Nephron progenitor cell (in vitro differentiated cells): Measurements from ENCODE around the gene NUP93.

ENCODE experiments used
- DNase-seq: peaks from one replicate; pipeline ENCODE4 v3.0.0; 2021
- H3K27ac Mint-ChIP-seq: 2 replicates; pipeline ENCODE4 v1.8.0; 2021; ENCODE audit warnings: mild to moderate bottlenecking, moderate library complexity, mixed read lengths
- H3K27me3 Mint-ChIP-seq: 2 replicates; pipeline ENCODE4 v1.8.0; 2021; ENCODE audit warnings: mild to moderate bottlenecking, low read depth, mixed read lengths; ENCODE audit not compliant: poor library complexity
- H3K36me3 Mint-ChIP-seq: 2 replicates; pipeline ENCODE4 v1.8.0; 2021; ENCODE audit warnings: low read depth, mixed read lengths
- H3K4me1 Mint-ChIP-seq: 2 replicates; pipeline ENCODE4 v1.8.0; 2021; ENCODE audit warnings: mixed read lengths
- H3K4me3 Mint-ChIP-seq: 2 replicates; pipeline ENCODE4 v1.8.0; 2021; ENCODE audit warnings: mild to moderate bottlenecking, moderate library complexity, mixed read lengths
- H3K9me3 Mint-ChIP-seq: 2 replicates; pipeline ENCODE4 v1.8.0; 2021; ENCODE audit warnings: mild to moderate bottlenecking, moderate library complexity, mixed read lengths
- CTCF ChIP-seq: fragments of 200-600 bp; sonication (generic); IDR thresholded peaks from 2 replicates; pipeline ENCODE4 v1.5.0; 2021; ENCODE audit warnings: antibody characterized with exemption

Gene NUP93

GRCh38 chr16:56708525-56709442, 21.1 kb upstream of the NUP93 start:
- Mint-ChIP-seq H3K27ac (no peak overlapping the region), H3K36me3 (no peaks in the 10 kb centered on the region), H3K4me3 (no peak overlapping the region), H3K4me1 (no peaks in the 10 kb centered on the region), H3K27me3 (peaks cover 53% of the 10 kb centered on the region), H3K9me3 (peaks cover 5% of the 10 kb centered on the region)
- DNase-seq: no peak
- TF ChIP-seq CTCF: no peak

- TF ChIP-seq CTCF: no peak
- no peaks in the 10 kb centered on the region for H3K36me3 Mint-ChIP-seq
- DNase-seq: no peak
- H3K4me3 Mint-ChIP-seq: no peak overlapping the region
- no peaks in the 10 kb centered on the region for H3K4me1 Mint-ChIP-seq
- H3K9me3 Mint-ChIP-seq: peaks cover 5% of the 10 kb centered on the region
- H3K27ac Mint-ChIP-seq: no peak overlapping the region
- H3K27me3 Mint-ChIP-seq: peaks cover 53% of the 10 kb centered on the region
Measured at GRCh38 chr16:56709443-56710040, 20.4 kb upstream of the NUP93 start.

- no peak for TF ChIP-seq CTCF
Measured at GRCh38 chr16:56710181-56710737, 19.7 kb upstream of the NUP93 start.

GRCh38 chr16:56711862-56712261, 18.1 kb upstream of the NUP93 start:
- Mint-ChIP-seq H3K36me3 (no peaks in the 10 kb centered on the region), H3K27ac (no peak overlapping the region), H3K4me3 (no peak overlapping the region), H3K27me3 (peaks cover 51% of the 10 kb centered on the region), H3K9me3 (peaks cover 5% of the 10 kb centered on the region), H3K4me1 (no peaks in the 10 kb centered on the region)
- DNase-seq: no peak
- no peak for TF ChIP-seq CTCF

More at GRCh38 chr16:56710181-56710737, 19.7 kb upstream of the NUP93 start:
- Mint-ChIP-seq H3K4me3 (no peak overlapping the region), H3K27ac (no peak overlapping the region), H3K27me3 (peaks cover 48% of the 10 kb centered on the region), H3K4me1 (no peaks in the 10 kb centered on the region), H3K9me3 (peaks cover 5% of the 10 kb centered on the region), H3K36me3 (no peaks in the 10 kb centered on the region)
- DNase-seq: no peak

GRCh38 chr16:56713794-56714193, 16.1 kb upstream of the NUP93 start:
- H3K36me3 Mint-ChIP-seq: no peaks in the 10 kb centered on the region
- no peak overlapping the region for H3K4me3 Mint-ChIP-seq
- peaks cover 5% of the 10 kb centered on the region for H3K9me3 Mint-ChIP-seq
- H3K4me1 Mint-ChIP-seq: no peaks in the 10 kb centered on the region
- H3K27me3 Mint-ChIP-seq: peaks cover 45% of the 10 kb centered on the region
- no peak for TF ChIP-seq CTCF
- no peak overlapping the region for H3K27ac Mint-ChIP-seq
- no peak for DNase-seq
